HG03575 (cell line): Measurements from ENCODE around the gene IMPG2.

Experiments used
- ATAC-seq: cut with Tn5 transposase; IDR thresholded peaks from one replicate; pipeline ENCODE4 v1.9.1; 2021; ENCODE audit not compliant: unreplicated experiment, insufficient number of reproducible peaks, low FRiP score; ENCODE audit errors: extremely low read depth

IMPG2 gene

DNA sequence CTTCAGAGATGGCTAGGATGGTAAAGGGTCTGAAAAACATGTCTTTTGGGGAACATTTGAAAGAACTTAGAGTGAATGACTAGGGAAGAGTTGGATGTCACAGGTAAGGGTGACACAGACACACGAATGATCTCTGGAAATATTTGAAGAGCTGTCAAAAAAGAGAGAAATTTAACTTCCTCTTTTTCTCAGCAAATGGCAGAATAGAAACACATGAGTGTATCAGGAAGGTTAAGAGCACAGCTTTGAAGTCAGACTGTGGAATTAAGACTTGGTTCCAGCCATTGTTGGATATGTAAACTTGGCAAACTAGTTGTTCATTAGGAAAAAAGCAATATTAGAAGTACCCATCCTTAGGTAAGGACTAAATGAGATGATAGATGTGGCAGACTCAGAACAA is 117.7 kb downstream of the IMPG2 start:
- no peak for ATAC-seq

GRCh38 chr3:101200461-101200860 is 119.9 kb downstream of the IMPG2 start:
- no peak for ATAC-seq

- ATAC-seq, result no peak
These were observed 124.2 kb downstream of the IMPG2 start for GRCh38 chr3:101195951-101196713.

GRCh38 chr3:101194392-101194791 is 126.0 kb downstream of the IMPG2 start:
- ATAC-seq, result no peak

DNA sequence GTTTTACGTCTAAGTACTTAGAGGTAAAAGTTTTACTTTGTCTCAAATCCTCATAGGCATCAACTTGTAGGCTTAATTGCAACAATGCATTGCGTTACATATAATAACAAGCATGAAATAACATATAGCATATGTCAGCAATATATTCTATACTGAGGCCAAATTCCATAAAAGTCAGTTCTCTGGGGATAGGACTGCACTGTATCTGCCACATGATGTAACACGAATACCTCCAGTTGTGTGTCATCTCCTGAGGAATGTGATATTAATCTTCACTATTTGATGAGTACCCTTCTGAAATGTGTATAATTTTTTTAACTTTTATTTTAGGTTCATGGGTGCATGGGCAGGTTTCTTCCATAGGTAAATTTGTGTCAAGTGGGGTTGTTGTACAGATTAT is 126.4 kb downstream of the IMPG2 start:
- ATAC-seq, result no peak

DNA sequence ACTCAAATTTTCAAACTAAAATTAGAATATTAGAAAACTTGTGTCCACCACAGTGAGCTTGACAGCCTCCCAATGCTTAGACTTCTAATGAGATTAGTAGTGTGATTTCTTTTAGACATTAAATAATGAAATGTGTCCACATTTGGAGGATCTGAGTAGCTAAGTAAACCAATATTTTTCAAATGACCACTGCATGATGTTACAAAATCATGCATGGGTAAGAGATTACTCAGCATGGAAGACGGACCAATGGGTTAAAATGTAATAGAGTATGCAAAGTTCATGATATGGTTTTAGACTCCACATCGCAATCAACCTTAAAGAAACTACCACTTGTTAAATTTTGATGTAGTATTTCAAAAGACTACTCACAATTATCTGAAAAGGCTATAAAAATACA is 130.6 kb downstream of the IMPG2 start:
- ATAC-seq, result no peak

DNA sequence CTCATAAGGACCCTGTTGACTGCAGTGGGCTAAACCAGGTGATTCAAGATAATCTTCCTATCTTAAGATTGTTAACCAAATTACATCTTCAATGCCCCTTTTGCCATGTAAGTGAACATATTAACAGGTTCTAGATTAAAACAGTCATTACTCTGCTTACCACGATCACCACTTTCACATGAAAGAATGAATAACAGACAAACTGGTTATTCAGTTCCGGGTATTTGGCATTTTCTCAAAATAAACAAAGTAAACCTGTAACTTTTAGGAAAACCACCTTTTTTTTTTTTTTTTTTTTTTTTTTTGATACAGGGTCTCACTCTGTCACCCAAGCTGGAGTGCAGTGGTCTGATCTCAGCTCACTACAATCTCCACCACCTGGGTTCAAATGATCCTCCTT is 131.2 kb downstream of the IMPG2 start:
- ATAC-seq, result no peak

DNA sequence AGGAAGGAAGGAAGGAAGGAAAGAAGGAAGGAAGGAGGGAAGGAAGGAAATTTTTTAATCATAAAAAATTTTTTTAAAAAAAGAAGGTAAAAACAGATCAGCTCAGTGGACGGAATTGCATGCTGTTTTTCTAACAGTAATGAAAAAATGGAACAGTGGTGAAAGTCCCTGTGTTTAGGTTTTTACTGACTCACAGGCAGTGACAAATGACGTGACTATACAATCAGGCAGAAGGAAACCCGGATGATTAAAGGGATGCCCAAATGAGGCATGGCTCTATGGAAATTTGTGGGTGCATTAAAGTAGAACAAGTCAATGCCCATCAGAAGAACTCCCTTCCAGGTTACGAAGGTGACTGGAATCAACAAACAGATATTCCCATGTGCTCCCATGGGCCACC is 135.0 kb downstream of the IMPG2 start:
- ATAC-seq, result no peak

- ATAC-seq, result no peak
These were observed 136.3 kb downstream of the IMPG2 start for GRCh38 chr3:101184111-101184510.

- ATAC-seq, result no peak
These were observed 137.2 kb downstream of the IMPG2 start for GRCh38 chr3:101183151-101183550.

GRCh38 chr3:101182734-101183133 is 137.6 kb downstream of the IMPG2 start:
- no peak for ATAC-seq

DNA sequence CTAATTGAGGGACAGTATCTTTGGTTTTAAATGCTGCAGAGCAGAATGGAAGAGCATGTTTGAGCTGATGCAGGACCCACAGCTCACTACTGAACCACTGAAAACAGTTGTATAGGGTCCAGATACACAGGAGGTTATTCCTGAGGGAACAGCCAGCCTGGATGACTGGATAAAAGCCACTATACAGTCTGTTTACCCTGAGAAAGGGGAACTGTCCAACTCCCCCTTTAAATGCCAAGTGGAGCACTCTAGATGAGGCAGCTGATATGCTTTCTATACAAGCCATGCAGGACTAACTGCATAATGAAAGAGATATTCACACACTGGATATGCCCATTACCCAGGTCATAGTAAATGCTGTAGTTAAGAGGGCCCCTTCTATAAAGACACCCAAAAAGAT is 138.6 kb downstream of the IMPG2 start:
- no peak for ATAC-seq

- no peak for ATAC-seq
These were observed 140.7 kb downstream of the IMPG2 start for GRCh38 chr3:101179637-101180036.

- no peak for ATAC-seq
These were observed 142.8 kb downstream of the IMPG2 start for GRCh38 chr3:101177577-101177976.
